CD4-positive, alpha-beta T cell (primary cell): Measurements from ENCODE around the gene LONP1. TPM values are rescaled to one million over a fixed set of nuclear protein-coding genes. Genes with fewer than 3 reads are reported as not detected.
A peak's percentile ranks its signal among the peaks of the same experiment; 100 is the strongest.

Experiments used
- ATAC-seq: fragments of 200-7000 bp; cut with Tn5 transposase; one replicate; pipeline ENCODE4 v1.10.0; 2022; ENCODE audit warnings: mild to moderate bottlenecking; ENCODE audit not compliant: poor library complexity
- CTCF ChIA-PET: fragments of 350-600 bp; sonication (Branson Sonifier 250); formaldehyde crosslinking; loops from one replicate; lab custom pipeline; 2021; ENCODE audit warnings: antibody characterized with exemption, inconsistent platforms; lab: Charles Lee
- POLR2A ChIA-PET: fragments of 350-600 bp; sonication (Branson Sonifier 250); formaldehyde crosslinking; loops from one replicate; lab custom pipeline; 2021; ENCODE audit warnings: antibody characterized with exemption, inconsistent platforms; lab: Charles Lee
- DNase-seq, 14 experiments: peaks; one replicate each; pipeline ENCODE4 v3.0.0-alpha.2; 2013 to 2020; ENCODE audit warnings: mixed read lengths in 2 of 14
- H3K27ac ChIP-seq, 2 donors: one replicate each; pipeline versions ENCODE4 v1.5.1 to v1.7.0; 2013; ENCODE audit warnings: low read length in 2 of 2, low read depth in 1 of 2, mild to moderate bottlenecking in 1 of 2
- H3K27me3 ChIP-seq, 2 experiments: 1 replicate in 1 of 2; 2 replicates in 1 of 2; pipeline versions ENCODE4 v1.6.1 to v1.7.0; 2013; ENCODE audit warnings: low read length in 2 of 2, control low read depth in 1 of 2, mild to moderate bottlenecking in 1 of 2, moderate library complexity in 1 of 2; ENCODE audit not compliant: insufficient read depth in 2 of 2, control insufficient read depth in 1 of 2
- H3K36me3 ChIP-seq: one replicate; pipeline ENCODE4 v1.6.1; 2013; ENCODE audit warnings: low read length, control low read depth; ENCODE audit not compliant: insufficient read depth
- H3K4me1 ChIP-seq: one replicate; pipeline ENCODE4 v1.6.1; 2013; ENCODE audit warnings: low read length, control low read depth; ENCODE audit not compliant: insufficient read depth
- H3K4me3 ChIP-seq: one replicate; pipeline ENCODE4 v1.5.1; 2013; ENCODE audit warnings: mild to moderate bottlenecking, low read length, moderate library complexity
- H3K9me3 ChIP-seq, 2 experiments: 1 replicate in 1 of 2; 2 replicates in 1 of 2; pipeline versions ENCODE4 v1.6.1 to v1.7.0; 2013; ENCODE audit warnings: low read length in 2 of 2, mild to moderate bottlenecking in 2 of 2, control low read depth in 1 of 2, moderate library complexity in 1 of 2; ENCODE audit not compliant: control insufficient read depth in 1 of 2, insufficient read depth in 1 of 2
- H3K27ac Mint-ChIP-seq: one replicate; pipeline ENCODE4 v1.8.0; 2020; ENCODE audit warnings: mixed read lengths
- H3K27me3 Mint-ChIP-seq: one replicate; pipeline ENCODE4 v1.8.0; 2021; ENCODE audit warnings: mixed read lengths
- H3K36me3 Mint-ChIP-seq: one replicate; pipeline ENCODE4 v1.8.0; 2021; ENCODE audit warnings: low read depth, mixed read lengths
- H3K4me1 Mint-ChIP-seq: one replicate; pipeline ENCODE4 v1.8.0; 2021; ENCODE audit warnings: low read depth, mixed read lengths
- H3K4me3 Mint-ChIP-seq: one replicate; pipeline ENCODE4 v1.8.0; 2020; ENCODE audit warnings: mild to moderate bottlenecking, mixed read lengths
- H3K9me3 Mint-ChIP-seq: one replicate; pipeline ENCODE4 v1.8.0; 2020; ENCODE audit warnings: mixed read lengths
- intact Hi-C, 2 experiments: fragments of 100-400 bp; cut with DNase I in 1 of 2; cut with micrococcal nuclease in 1 of 2; formaldehyde crosslinking; loops; one replicate each; pipeline versions ENCODE4 v1.15.1 to v1.9.0; 2023 to 2025; cut with DNase I, micrococcal nuclease
- polyA plus RNA-seq, 2 donors: library from polyadenylated mRNA; unstranded; fragments of 120-200 nt; gene quantifications; one replicate each; pipeline ENCODE4 v1.2.1, GENCODE V29; 2013
- total RNA-seq, 174 experiments: library from RNA in 2 of 174; stranded (reverse) in 2 of 174; gene quantifications; one replicate each; pipeline ENCODE4 v1.2.3 and lab custom pipeline; 2021 to 2026
- TF ChIP-seq, protein P1 (sequence below): fragments of 200-600 bp; IDR thresholded peaks from one replicate; pipeline ENCODE4 v1.8.0; 2022; ENCODE audit warnings: antibody characterized with exemption, mild to moderate bottlenecking

LONP1 gene
- 10 to 100 TPM; 88.7 to 91.0 TPM for total RNA-seq
- polyA plus RNA-seq (2013, experiment 1 of 2): 35.2 TPM
- polyA plus RNA-seq (2013, experiment 2 of 2): 36.4 TPM
- 64.6 to 554 (median 106) reads per million in 172 experiments for total RNA-seq (lab: John Stamatoyannopoulos, UW)

DNA sequence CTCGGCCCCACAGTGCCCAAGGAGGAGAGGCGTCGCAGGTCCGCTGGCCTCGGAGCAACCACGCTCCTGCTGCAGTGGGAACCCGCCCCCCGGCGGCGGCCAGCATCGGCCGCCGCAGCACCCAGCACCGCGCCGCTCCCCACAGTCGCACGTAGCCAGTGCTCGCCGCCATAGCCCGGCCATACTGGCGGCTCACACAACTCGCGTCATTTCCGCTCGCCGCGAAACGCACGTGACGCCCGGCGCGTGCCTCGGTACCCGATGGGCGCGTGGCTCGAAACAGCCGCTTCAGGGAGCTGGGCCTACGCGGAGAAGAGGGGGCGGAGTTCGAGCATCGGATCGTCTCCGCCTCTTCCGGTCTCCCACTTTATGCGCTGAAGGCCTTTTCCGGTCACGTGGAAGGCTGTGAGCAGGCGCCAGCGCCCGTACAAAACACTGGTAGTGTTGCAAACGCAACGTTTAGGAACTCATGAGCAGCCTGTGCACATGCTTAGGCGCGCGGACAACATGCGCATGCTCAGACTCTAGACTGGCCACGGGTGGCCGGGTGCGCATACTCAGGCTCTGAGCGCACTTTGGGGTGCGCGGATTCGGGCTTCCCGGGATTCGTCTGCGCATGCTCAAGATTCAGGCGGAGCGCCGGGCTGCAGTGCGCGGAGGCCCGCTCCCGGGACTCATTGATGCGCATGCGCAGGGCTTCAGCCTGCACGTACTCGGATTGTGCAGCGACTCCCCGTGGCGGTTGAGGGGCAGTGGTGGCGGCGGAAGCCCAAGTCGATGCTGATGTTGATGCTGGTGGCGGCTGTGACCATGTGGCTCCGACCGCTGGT, at the start of gene LONP1, which contains the start of gene CATSPERD:
Gene LONP1, minus strand, starts transcription at position 186 of the 830 bp plus-strand sequence. Its CDS starts 14 bp downstream, at position 172.
Gene CATSPERD, plus strand, starts transcription at position 677 of the 830 bp plus-strand sequence. Its CDS starts 101 bp downstream, at position 778.
- Mint-ChIP-seq H3K4me3 (peak within 1 kb of the TSS; percentile 94), H3K27me3 (no peaks in the 10 kb centered on the region), H3K36me3 (peaks cover 21% of the 10 kb centered on the region), H3K4me1 (peaks cover 26% of the 10 kb centered on the region), H3K9me3 (no peaks in the 10 kb centered on the region), H3K27ac (peak within 1 kb of the TSS; percentile 96)
- DNase-seq (peak; percentile 95 to 100 (median 98)), ATAC-seq (peak; percentile 86)
- Histone ChIP-seq H3K9me3 (no peaks in the 10 kb centered on the region), H3K4me1 (peaks cover 34% of the 10 kb centered on the region), H3K4me3 (peak within 1 kb of the TSS; percentile 69), H3K27ac (peak within 1 kb of the TSS; percentile 82 to 88), H3K36me3 (peaks cover 14% of the 10 kb centered on the region), H3K27me3 (no peaks in the 10 kb centered on the region)
- TF ChIP-seq, protein P1, sequence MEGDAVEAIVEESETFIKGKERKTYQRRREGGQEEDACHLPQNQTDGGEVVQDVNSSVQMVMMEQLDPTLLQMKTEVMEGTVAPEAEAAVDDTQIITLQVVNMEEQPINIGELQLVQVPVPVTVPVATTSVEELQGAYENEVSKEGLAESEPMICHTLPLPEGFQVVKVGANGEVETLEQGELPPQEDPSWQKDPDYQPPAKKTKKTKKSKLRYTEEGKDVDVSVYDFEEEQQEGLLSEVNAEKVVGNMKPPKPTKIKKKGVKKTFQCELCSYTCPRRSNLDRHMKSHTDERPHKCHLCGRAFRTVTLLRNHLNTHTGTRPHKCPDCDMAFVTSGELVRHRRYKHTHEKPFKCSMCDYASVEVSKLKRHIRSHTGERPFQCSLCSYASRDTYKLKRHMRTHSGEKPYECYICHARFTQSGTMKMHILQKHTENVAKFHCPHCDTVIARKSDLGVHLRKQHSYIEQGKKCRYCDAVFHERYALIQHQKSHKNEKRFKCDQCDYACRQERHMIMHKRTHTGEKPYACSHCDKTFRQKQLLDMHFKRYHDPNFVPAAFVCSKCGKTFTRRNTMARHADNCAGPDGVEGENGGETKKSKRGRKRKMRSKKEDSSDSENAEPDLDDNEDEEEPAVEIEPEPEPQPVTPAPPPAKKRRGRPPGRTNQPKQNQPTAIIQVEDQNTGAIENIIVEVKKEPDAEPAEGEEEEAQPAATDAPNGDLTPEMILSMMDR: peak; percentile 83
- intact Hi-C loops: loop anchor here (1.0 to 2.0 kb wide), 5 partner anchors 30 to 97 kb away; partner anchors contain the start of genes MICOS13 (in 2 of the 2), RPL36 (in 2 of the 2), DUS3L (in 1 of the 2) and SAFB (in 1 of the 2)
- ChIA-PET POLR2A (interaction anchor here (0.6 to 2.2 kb wide), 27 partner anchors 9 to 1958 kb away, joined by 3 to 37 read pairs (median 5); partner anchors contain the start of genes CHAF1A, CLPP, DPP9 and DUS3L), CTCF (interaction anchor here (1.5 to 3.4 kb wide), 5 partner anchors 30 to 929 kb away, joined by 6 to 20 read pairs (median 7); partner anchors contain the start of genes FEM1A, NRTN, RPL36 and SAFB)

- Histone ChIP-seq H3K4me1 (no peaks in the 10 kb centered on the region), H3K9me3 (no peaks in the 10 kb centered on the region), H3K27me3 (no peaks in the 10 kb centered on the region), H3K27ac (no peak overlapping the region), H3K4me3 (no peak overlapping the region), H3K36me3 (no peaks in the 10 kb centered on the region)
- Mint-ChIP-seq H3K27me3 (no peaks in the 10 kb centered on the region), H3K4me3 (no peak overlapping the region), H3K9me3 (no peaks in the 10 kb centered on the region), H3K4me1 (no peaks in the 10 kb centered on the region), H3K27ac (no peak overlapping the region), H3K36me3 (no peaks in the 10 kb centered on the region)
- intact Hi-C loops: no loop called here
- DNase-seq (no peak), ATAC-seq (no peak)
- CTCF ChIA-PET: no interaction called here
- TF ChIP-seq, protein P1: no peak
- POLR2A ChIA-PET: no interaction called here
These were observed 48.0 kb upstream of the LONP1 start for GRCh38 chr19:5767949-5768348.

- no peak for DNase-seq
- H3K27ac ChIP-seq: no peak overlapping the region
- POLR2A ChIA-PET: interaction anchor here (0.5 kb wide), 1 partner anchor 265 kb away, joined by 3 read pairs; no protein-coding TSS in a partner anchor
- TF ChIP-seq, protein P1: no peak
- CTCF ChIA-PET: no interaction called here
- H3K36me3 ChIP-seq: no peaks in the 10 kb centered on the region
- Mint-ChIP-seq H3K9me3 (no peaks in the 10 kb centered on the region), H3K27me3 (no peaks in the 10 kb centered on the region), H3K4me1 (no peaks in the 10 kb centered on the region), H3K4me3 (no peak overlapping the region), H3K36me3 (no peaks in the 10 kb centered on the region), H3K27ac (no peak overlapping the region)
- no peak overlapping the region for H3K4me3 ChIP-seq
- H3K27me3 ChIP-seq: no peaks in the 10 kb centered on the region
- no peaks in the 10 kb centered on the region for H3K4me1 ChIP-seq
- intact Hi-C loops: no loop called here
- ATAC-seq: no peak
- no peaks in the 10 kb centered on the region for H3K9me3 ChIP-seq
These were observed 45.3 kb upstream of the LONP1 start for GRCh38 chr19:5765220-5765619.
